ELF-1 (cell line): Measurements from ENCODE around the gene NDUFV2.

Experiments used
- DNase-seq: peaks from one replicate; pipeline ENCODE4 v3.0.0-alpha.2; 2016; ENCODE audit warnings: low read depth, low spot score

NDUFV2 gene

DNA sequence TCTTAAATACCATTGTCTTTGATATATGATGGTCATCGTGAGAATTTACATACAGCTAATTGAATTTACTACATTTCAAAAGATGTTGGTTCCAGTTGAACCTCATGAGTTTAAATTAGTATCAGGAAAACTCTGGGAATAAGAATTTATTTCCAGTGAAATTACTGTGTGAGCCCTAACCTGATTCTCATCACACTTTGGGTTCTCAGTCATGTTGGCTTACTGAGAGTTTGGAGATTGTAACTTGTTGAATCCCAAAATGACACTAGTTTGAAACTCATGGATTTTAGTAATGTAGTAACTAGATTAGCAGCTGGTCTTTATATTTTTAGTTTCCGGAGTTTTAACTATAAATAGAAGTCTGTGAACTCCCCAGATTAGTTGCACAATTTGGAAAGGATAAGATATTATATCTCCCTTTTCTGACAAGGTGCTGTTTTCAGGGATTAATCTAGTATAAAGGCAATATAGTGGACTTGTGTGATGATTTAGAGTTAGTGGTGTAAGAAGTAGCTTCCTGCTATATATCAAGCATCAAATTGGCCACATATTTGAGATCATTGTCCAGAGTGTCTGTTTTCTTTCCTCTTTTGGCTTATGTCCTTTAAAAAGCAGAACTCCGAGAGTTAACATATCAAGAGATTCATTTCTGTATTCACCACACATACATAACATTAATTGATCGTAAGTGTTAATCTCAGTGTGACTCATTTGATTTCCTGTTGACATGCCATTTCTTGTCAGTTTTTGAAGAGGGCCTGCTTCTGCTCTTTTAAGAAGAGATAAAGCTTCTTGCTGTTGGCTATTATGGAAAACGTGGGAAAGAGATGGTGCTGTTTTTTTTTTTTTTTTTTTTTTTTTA is 15.7 kb downstream of the NDUFV2 start:
- no peak for DNase-seq

DNA sequence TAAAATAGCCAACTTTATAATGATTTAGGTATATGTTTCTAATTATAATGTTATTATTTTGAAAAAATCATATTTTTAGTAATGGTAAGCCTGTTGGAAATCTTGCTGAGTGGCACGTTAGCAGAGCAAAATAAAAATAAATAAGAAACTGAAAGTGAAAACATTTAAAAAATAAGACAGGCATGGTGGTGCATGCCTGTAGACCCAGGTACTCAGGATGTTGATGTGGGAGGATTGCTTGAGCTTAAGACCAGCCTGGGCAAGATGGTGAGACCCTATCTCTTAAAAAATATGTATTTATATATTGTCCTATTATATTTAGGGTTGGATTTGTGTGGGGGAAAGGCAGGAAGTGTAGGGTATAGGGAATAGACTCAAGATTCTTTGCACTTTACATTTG is 18.3 kb downstream of the NDUFV2 start:
- no peak for DNase-seq

DNA sequence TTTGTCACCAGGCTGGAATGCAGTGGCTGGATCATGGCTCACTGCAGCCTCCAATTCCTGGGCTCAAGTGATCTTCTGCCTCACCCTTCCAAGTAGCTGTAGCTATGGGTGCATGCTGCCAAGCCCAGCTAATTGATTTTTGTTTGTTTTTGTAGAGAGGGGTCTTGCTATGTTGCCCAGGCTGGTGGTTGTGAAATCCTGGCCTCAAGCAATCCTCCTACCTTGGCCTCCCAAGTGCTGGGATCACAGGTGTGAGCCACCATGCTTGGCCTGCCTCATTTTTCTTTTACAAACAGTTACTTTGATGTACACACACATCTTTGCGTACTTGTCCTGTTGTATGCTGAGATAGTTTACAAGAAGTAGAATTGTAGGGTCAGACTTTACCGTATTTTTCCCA is 21.0 kb downstream of the NDUFV2 start:
- DNase-seq = no peak

DNA sequence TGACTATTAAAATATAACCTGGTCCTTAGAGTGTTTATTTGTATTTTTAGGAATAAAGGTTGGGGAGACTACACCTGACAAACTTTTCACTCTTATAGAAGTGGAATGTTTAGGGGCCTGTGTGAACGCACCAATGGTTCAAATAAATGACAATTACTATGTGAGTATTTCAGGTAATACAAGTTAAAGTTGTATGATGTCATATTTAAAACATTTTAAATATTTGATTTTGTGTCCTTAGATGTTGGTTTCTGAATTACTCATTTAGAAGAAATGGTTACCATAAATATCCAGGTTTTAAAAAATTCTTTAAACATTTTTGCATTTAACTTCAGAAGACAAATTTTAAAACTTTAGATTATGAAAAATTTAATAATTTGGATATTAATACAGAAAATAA is 22.3 kb downstream of the NDUFV2 start:
- DNase-seq = no peak

DNA sequence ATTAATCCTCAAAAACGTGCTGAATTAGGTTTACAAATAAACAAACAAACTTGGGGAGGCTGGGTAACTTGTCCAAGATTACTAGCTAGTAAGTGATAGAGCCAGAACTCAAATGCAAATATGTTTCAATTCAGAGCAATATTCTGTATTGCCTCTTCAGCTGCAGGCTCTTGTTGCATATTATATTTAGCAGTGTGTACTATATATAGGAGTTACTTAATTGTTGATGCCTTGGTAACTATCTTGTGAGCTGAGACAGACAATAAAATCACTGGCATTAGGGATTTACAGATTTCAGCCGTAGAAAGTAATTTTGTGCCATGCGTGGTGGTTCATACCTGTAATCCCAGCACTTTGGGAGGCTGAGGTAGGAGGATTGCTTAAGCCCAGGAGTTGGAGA is 23.8 kb downstream of the NDUFV2 start:
- DNase-seq = no peak

DNA sequence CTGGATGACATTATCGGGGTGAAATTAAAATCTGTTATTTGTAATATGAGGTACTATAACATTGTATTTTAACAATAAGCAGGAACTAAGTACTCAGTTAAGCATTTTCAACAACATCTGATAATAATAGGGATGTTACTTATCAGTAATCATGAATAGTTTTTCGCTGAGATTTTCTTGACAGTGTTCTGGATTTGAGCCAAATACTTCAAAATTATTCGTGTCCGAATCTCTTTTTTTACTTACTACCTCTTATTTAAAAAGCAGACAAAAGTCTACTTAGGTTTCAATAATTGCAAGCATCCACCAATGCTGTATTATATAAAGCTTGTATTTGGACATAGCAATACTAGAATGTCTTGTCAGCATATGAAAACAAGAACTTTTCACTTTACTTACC is 27.7 kb downstream of the NDUFV2 start:
- DNase-seq = no peak

DNA sequence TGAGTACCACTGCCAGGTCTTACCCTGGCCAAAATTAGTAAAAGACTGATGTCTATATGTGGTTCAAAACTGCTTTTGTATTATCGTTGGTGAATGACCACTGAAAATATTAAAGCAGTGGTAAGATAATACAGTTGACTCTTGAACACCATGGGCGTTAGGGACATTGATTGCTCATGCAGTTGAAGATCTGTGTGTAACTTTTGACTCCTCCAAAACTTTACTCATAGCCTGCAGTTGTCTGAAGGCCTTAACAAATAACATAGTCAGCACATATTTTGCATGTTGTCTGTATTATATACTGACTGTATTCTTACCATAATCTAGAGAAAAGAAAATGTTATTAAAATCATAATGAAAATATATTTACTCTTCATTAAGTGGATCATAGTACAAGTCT is 28.3 kb downstream of the NDUFV2 start:
- no peak for DNase-seq

DNA sequence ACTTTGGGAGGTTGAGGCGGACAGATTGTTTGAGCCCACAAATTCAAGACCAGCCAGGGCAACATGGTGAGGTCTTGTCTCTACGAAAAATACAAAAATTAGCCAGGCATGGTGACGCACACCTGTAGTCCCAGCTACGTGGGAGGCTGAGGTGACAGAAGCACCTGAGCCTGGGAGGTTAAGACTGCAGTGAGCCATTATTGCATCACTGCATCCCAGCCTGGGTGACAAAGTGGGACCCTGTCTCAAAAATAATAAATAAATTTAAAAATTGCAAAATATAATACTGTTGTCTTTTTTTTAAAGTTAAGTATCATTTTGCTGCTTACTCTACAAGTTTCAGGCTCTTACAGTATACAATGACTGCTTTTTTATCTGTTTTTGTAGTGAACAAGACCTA is 30.1 kb downstream of the NDUFV2 start:
- DNase-seq = no peak

DNA sequence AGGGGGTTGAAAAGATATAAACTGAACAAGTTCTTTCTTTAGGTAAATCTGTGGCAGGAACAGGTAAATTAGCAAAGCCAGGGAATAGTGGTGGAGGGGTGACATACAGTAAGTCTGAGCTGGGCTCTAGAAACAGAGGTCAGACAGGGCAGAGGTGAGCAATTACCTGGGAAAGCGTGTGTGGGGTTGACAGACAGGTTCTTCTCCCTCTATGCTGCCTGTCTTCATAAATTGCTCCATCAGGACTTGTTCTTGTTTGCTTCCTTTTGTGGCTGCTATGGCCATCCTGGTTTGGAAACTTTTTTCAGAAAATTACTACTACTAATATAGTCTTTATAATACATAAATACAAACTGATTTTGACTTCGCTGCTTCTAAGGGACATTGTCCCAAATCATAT is 30.7 kb downstream of the NDUFV2 start:
- peak; percentile 48 for DNase-seq

DNA sequence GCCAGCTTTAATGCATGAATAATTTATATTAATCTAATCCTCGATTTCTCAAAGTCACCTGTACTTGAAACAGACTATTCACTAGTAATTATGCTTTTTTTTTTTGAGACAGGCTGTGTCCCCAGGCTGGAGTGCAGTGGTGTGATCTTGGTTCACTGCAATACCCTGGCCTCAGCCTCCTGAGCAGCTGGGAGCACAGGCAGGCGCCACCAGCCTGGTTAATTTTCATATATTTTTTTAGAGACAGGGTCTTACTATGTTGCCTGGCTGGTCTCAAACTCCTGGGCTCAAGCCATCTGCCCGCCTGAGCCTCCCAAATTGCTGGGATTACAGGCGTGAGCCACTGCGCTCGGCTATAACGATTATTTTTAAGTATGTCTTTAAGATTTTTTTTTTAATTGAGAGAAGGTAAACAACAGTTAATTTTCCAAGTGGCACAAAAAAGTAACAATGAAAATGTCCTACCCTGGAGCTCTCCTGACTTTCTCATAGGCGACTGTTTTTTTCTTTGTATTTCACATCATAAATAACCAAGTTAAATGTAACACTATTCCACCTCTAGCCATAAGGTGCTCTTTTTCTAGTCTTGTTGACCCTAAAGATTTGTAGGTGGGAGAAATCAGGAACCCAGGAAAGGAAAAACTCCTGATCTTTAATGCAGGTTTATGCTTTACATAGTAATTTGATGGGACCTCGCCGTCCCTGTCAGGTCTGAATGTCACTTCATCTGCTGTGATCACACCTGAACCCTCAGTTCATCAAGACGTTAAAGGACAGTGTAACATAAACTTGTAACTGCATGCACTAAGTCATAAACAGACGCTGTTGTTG is 32.8 kb downstream of the NDUFV2 start:
- no peak for DNase-seq

DNA sequence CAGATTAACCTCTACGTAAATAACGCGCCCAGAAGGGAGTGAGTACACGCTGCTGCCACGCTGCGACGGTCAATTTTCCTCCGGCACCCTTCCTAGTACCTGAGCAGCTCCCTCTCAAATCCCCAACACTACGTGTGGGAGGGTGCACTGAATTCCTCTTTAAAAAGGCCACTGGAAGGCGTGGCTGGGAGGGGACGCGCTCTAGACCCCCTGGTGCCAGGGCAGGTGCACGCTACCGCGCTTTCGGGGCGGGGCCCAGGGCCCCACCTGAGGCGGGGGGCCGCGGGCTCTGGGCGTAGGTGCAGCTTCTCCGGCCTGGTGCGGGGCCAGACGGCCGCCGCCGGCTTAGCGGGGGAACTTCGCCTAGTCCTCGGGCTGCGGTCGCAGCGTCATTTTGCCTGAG is 33.4 kb downstream of the NDUFV2 start:
- DNase-seq = peak; percentile 82

DNA sequence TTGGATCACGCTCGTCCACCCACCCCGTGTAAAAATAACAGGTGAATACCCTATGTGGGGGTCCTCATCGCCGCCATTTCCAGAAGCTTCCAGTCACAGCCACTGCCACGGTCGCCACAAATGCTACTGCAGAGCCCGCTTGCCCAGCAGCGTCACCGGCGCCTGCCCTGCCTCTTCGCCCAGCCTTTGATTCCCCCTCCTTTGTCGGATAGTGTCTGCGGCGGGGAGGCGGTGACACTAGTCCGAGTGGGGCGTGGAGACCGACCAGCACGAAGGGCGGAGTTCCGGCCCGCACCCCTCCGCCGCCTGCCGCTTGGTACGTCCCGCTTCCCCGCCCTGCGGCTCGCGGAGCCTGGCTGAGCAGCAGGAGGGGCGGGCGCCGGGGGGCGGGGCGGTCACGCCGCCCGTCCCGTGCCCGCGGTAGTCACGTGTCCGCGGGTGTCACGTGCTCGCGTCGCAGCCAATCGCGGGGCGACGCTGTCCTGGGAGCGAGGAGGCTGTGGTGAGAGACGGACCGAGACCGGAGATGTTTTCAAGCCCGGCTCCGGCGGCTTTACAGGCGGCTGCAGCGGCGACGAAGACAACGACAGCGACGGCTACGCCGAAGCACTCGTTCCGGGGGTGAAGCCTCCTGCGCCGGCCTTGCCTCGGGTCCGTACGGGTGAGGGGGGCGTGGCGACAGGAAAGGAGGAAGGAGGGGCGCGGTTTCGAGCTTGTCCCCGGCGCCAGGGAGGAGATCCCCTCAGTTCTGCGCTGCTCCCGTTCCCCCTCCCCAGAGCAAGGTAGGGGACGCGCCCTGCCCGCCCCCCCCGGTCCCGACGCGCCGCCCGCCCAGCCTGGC is 34.0 kb downstream of the NDUFV2 start, which contains the start of gene ANKRD12:
TSS of gene ANKRD12 (plus strand) at position 467 of the 841 bp plus-strand sequence. CDS start 45,652 bp downstream, outside the sequence.
- DNase-seq = peak; percentile 98

DNA sequence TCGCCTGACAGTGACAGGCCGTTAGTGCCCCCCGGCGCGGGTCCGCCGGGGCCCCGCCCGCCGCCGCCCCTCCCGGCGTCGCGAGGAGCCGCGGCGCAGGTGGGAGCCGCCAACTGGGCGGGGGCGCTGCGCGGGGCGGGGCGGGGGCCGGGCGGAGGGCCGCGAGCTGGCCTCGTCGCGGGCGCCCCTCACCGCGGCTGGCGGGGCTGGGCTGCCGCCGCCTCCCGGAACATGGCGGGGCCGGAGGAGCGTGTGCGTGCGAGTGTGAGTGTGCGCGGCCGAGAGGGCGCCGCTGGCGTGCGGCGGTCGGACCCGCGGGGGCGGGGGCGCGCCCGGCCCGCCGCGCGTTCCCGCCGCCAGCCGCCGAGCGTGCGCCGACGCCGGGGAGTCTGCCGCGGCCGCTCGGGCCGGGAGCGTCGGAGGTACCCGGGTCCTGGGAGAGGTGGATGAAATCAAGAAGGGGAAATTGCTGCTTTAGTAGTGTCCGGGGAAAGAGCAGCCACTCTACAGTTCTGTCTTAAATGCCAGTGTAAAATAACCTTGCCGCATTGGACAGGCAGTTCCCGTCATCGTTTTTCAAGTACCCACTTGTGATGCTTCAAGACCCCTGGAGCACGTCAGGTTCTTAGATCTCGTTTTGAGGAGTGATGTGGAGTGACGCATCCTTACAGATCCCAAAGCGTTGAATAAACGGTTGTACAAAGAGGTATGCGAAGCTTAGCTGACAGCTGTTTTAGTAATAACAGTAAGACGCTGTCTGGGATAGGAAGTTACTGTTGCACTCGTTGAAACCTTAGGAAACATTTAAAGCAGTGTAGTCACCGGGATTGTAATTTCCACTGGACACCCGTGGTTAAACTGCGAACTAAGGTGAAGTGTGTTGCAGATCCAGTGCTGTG is 34.9 kb downstream of the NDUFV2 start:
- peak; percentile 63 for DNase-seq

DNA sequence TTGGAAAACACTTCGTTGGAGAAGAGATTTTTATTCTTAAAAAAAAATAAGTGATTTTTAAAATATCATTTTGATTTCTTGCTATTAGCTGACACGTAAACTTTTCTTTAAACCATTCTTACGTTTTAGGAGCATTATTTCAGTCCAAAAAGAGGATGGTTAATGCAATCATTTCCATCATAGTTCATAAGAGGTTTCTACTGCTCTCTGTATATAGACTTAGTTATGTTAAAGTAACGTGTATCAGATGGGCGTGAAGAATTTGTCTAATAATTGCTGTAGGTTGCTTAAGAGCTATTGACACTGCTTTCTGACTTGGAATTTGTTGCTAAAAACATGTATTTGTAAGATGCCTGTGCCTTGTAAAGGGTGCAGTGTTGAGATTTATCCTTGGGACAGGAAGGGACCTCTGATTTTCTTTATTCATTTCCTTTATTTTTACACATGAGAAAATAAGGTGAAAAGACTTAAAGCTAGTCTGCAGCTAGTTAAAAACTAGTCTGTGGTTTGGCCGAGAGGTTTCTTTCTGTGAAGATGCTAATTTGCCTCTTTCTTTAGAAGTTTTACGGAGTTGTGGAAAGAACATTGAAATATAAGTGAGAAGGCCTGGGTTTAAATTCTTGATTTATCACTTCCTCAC is 37.0 kb downstream of the NDUFV2 start:
- DNase-seq = no peak

DNA sequence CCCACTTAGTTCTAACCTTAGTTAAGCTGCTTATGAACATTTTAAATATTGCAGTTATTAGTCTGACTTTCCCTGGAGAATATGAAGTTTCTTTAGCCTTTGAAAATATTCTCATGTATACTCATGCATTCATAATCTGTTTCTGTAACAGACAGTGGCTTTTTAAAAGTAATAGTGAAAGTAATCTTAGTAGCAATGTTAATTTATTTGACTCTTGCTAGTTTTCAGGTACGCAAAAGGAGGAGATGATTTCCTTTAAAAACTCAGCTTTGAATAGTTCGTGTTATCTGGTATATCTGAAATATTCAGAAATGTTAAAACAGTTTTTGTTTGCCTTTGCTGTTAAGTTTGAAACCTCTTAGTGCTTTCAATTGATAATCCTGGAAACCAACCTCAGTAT is 37.9 kb downstream of the NDUFV2 start:
- DNase-seq = no peak

DNA sequence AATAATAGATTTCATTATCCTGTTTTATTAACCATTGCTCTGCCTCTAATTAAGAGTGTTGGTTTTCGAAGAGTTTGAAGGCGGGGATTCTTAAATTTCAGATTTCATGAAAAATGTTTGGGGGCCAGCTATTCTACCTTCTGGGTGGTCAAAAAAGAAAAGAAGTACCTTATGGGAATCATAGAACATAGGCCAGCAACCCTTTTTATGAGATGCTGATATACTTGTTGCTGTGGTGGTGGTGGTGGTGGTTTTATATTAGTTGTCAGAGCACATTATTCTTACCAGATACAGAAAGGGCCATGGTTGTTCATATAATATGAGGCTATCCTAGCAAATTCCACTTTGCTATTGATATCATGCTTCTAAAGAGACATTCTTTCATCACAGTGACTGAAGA is 38.5 kb downstream of the NDUFV2 start:
- no peak for DNase-seq

DNA sequence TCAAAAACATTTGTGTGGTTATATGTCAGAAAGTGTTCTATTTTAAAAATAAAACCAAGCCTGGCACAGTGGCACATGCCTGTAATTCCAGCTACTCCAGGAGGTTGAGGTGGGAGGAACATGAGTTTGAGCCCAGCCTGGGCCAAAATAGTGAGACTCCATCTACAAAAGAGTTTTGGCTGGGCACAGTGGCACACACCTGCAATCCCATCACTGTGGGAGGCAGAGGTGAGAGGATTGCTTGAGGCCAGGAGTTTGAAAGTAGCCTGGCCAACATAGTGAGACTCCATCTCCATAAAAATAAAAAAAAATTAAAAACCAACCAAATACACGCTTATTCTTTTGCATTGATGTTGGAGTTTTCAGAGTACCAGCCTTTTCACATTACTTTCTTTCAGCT is 43.7 kb downstream of the NDUFV2 start:
- no peak for DNase-seq

DNA sequence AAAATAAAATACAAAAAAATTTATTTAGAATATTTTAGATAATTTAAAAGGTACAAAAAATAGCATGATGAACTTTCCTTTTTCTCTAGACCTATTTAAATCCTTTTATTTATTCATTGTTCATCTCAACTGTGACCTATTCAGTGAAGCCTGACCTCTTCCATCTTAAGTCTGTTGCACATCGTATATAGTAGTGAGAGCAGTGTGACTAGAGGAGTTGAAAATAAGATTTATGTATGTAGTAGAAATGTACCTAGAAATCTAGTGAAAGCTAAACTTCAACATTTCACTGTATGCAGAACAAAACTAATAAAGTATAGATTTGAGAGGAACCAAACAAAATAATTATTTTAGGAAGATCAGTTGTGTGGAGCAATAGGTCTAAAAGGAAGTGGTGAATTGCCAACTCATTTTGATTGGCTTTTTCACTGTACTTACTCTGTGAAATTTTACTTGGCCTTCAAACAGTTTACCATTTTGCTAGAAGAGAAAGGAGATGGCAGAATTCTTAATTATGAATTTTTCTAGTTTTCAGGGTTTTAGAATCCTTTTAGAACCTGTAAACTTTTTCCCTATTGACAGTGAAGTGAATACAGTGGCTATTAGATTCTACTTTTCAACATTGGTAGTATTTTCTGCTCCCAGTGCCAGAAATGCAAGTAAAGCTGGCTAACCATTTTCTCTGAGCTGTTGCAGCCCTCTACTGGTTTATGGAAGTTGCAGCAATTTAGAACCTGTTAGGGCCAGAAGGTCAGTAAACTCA is 45.1 kb downstream of the NDUFV2 start:
- peak; percentile 19 for DNase-seq

DNA sequence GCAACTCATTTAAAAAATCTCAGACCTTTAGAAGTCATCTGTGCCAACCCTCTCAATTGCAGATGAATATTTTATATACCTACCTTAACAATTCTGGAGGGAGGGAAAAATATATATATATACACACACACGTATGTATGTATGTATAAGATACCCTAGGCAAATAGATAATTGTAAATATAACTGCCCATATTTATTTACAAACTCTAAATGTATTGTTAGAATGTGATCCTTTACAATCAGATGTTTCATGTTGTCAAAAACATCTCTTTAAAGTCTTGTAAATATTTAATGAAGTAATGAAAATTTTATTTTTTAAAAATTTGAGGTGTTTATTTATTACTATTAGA is 45.7 kb downstream of the NDUFV2 start:
- no peak for DNase-seq

DNA sequence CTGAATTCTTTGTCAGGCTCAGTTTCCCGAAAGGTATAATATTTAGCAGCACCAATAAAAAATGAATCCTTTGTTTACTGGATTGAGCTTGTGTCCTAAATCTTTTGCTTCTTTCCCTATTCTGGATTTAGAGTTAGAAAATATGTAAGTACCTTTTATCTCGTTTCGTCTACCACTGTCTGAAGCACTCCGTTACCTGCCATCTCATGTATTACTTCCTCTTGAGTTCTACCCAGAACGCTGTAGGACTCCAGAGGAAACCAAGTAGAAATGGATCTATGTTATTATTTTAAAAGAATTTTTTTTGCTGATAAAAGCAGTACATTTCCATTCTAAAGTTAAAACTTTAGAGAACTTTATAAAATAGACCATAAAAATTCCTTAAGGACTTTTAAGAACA is 47.6 kb downstream of the NDUFV2 start:
- no peak for DNase-seq
